ENCODE results near the gene MS4A13. TPM values are rescaled to one million over a fixed set of nuclear protein-coding genes. Genes with fewer than 3 reads are reported as not detected.

The MS4A13 gene, protein sequence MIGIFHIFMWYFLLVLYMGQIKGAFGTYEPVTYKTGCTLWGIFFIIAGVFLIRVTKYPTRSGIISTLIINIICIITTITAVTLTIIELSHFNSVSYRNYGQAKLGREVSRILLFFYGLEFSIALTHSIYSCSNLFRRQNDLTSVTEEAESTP
- not detected for total RNA-seq

DNA sequence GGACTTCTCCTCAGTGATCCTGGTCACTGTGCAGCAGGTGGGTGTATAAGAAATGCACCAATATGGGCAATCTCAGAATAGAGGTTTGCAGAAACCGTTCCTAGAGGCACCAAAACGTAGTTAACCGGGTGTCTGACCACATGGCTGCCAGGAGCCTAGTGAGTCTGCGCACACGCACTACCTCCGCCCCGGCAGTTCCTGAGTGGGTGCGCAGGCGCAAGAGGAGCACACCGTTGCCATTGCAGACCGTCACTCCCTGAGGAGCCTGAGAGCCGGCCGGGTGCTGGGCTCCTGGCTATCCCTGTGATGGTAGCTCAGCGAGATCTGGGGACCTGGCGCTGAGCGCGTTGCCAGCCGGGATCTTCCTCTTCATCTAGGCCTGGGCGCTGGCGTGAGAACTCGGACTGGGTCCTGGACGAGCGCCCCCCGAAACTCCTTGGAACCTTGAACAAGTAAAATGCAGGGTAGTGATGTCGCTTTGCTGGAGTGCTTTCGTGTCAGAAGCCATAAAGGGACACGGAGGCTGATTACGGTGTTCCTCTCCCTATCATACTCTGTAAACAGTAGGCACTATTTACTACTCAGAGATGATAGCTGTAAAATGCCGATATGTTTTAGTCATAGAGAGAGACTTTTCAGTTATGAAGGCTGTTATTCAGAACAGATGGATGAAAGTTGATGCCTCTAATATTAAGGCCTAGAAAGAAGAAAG lies at the start of gene MS4A13:
Gene MS4A13 (plus strand): TSS at position 249 of the 712 bp plus-strand sequence. CDS start 2,692 bp downstream, outside the sequence.
- Histone ChIP-seq H3K27me3 (replicated peaks; ENCODE audit: insufficient read depth) (no peaks in the 10 kb centered on the region), H3K27ac (no peak within 1 kb of the TSS), H3K4me1 (ENCODE audit: control insufficient read depth in 1 of 2, low read depth in 2 of 2) (no peaks in the 10 kb centered on the region), H3K36me3 (no peaks in the 10 kb centered on the region), H3K4me3 (no peak within 1 kb of the TSS), H3K9me3 (no peaks in the 10 kb centered on the region)
- TF ChIP-seq, protein P1, sequence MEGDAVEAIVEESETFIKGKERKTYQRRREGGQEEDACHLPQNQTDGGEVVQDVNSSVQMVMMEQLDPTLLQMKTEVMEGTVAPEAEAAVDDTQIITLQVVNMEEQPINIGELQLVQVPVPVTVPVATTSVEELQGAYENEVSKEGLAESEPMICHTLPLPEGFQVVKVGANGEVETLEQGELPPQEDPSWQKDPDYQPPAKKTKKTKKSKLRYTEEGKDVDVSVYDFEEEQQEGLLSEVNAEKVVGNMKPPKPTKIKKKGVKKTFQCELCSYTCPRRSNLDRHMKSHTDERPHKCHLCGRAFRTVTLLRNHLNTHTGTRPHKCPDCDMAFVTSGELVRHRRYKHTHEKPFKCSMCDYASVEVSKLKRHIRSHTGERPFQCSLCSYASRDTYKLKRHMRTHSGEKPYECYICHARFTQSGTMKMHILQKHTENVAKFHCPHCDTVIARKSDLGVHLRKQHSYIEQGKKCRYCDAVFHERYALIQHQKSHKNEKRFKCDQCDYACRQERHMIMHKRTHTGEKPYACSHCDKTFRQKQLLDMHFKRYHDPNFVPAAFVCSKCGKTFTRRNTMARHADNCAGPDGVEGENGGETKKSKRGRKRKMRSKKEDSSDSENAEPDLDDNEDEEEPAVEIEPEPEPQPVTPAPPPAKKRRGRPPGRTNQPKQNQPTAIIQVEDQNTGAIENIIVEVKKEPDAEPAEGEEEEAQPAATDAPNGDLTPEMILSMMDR (IDR thresholded peaks at IDR 0.05) = no peak
- DNase-seq (ENCODE audit: low spot score) = no peak
- no peak for ATAC-seq (ENCODE audit: insufficient number of reproducible peaks, low FRiP score, low read depth)

DNA sequence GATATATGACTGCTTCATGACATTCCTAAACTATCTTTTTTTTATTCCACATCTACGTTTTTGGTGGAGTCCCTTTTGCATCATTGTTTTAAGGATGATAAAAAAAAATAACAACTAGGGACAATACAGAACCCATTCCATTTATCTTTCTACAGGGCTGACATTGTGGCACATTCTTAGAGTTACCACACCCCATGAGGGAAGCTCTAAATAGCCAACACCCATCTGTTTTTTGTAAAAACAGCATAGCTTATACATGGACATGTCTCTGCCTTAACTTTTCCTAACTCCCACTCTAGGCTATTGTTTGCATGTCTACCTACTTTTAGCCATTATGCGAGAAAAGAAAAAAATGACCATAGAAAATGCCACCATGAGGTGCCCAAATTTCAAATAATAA lies 46.4 kb upstream of the MS4A13 start:
- no peak for ATAC-seq (ENCODE audit: insufficient number of reproducible peaks, low FRiP score, low read depth)
- H3K27me3 ChIP-seq (replicated peaks; ENCODE audit: insufficient read depth) = no peaks in the 10 kb centered on the region
- no peaks in the 10 kb centered on the region for H3K9me3 ChIP-seq
- TF ChIP-seq, protein P1 (IDR thresholded peaks at IDR 0.05) = no peak
- DNase-seq (ENCODE audit: low spot score) = no peak
- H3K4me1 ChIP-seq (ENCODE audit: control insufficient read depth in 1 of 2, low read depth in 2 of 2) = no peaks in the 10 kb centered on the region
- H3K36me3 ChIP-seq = no peaks in the 10 kb centered on the region
- no peak overlapping the region for H3K4me3 ChIP-seq
- H3K27ac ChIP-seq = no peak overlapping the region

DNA sequence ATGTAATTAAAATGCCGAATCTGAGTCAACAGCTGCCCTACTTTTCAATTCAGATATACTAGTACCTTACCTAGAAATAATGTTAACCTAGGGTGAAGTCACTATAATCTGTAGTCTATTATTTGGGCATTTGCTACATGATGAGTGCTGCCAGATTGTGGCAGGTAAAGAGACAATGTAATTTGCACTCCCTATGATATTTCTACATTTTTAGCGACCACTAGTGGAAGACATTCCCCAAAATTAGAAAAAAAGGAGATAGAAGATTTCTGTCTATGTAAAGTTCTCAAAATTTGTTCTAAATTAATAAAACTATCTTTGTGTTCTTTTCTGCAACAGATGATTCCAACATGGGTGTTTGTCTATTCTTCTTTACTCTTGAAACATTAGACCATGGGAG lies 45.5 kb upstream of the MS4A13 start:
- DNase-seq (ENCODE audit: low spot score) (no peak), ATAC-seq (ENCODE audit: insufficient number of reproducible peaks, low FRiP score, low read depth) (no peak)
- Histone ChIP-seq H3K4me1 (ENCODE audit: control insufficient read depth in 1 of 2, low read depth in 2 of 2) (no peaks in the 10 kb centered on the region), H3K9me3 (no peaks in the 10 kb centered on the region), H3K27me3 (replicated peaks; ENCODE audit: insufficient read depth) (no peaks in the 10 kb centered on the region), H3K27ac (no peak overlapping the region), H3K36me3 (no peaks in the 10 kb centered on the region), H3K4me3 (no peak overlapping the region)
- TF ChIP-seq, protein P1 (IDR thresholded peaks at IDR 0.05) = no peak

DNA sequence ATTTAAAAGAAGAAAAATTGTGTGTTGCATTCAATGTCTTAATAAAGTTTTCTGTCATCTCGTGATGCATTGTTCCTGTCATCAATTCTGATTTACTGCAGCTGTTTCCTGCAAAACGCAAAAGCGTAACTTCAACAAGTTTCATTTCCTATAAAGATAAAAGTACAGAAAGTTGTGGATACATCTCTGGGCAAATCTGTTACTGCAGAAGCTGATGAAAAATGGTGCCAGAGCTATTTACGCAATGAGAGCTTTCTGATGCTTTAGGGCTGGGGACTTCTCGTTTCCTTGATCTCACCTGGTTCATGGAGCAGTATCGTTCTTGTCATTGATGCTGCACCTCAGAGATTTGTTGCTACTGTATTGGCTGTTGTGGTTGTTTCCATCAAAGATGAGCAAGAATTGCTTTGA lies 38.2 kb upstream of the MS4A13 start:
- Histone ChIP-seq H3K27ac (no peak overlapping the region), H3K36me3 (no peaks in the 10 kb centered on the region), H3K4me3 (no peak overlapping the region), H3K9me3 (no peaks in the 10 kb centered on the region), H3K27me3 (replicated peaks; ENCODE audit: insufficient read depth) (no peaks in the 10 kb centered on the region), H3K4me1 (ENCODE audit: control insufficient read depth in 1 of 2, low read depth in 2 of 2) (no peaks in the 10 kb centered on the region)
- TF ChIP-seq, protein P1 (IDR thresholded peaks at IDR 0.05) = no peak
- DNase-seq (ENCODE audit: low spot score) = no peak
- ATAC-seq (ENCODE audit: insufficient number of reproducible peaks, low FRiP score, low read depth) = no peak

DNA sequence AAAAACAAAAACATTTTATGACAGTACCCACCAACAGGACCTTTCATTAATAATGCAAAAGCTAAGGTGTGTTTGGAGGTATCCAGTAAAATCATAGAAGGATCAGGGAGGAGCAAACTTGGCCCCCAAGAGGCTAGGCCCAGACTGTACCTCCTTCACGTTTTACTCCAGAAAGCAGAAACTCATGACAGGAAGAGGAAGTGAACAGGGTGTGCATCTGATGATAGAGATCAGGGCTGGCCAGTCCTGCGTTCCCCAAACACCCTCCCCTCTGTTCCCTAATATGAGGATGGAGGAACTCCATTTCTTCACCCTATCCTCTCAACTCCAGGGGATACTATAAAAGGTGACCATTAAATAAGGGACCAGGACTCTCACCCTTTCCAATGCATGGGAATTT lies 32.8 kb upstream of the MS4A13 start:
- TF ChIP-seq, protein P1 (IDR thresholded peaks at IDR 0.05) = no peak
- DNase-seq (ENCODE audit: low spot score) (no peak), ATAC-seq (ENCODE audit: insufficient number of reproducible peaks, low FRiP score, low read depth) (no peak)
- Histone ChIP-seq H3K27me3 (replicated peaks; ENCODE audit: insufficient read depth) (no peaks in the 10 kb centered on the region), H3K9me3 (no peaks in the 10 kb centered on the region), H3K27ac (no peak overlapping the region), H3K36me3 (no peaks in the 10 kb centered on the region), H3K4me1 (ENCODE audit: control insufficient read depth in 1 of 2, low read depth in 2 of 2) (no peaks in the 10 kb centered on the region), H3K4me3 (no peak overlapping the region)
